HEK293T (cell line): ENCODE measurements around the gene OXSR1.

Source experiments
- BHLHE40 ChIP-seq: fragments of 450-650 bp; IDR thresholded peaks from 2 replicates; pipeline ENCODE4 v1.6.1; 2016; ENCODE audit warnings: mild to moderate bottlenecking, moderate library complexity, borderline replicate concordance
- LEF1 ChIP-seq: fragments of 450-650 bp; IDR thresholded peaks from 2 replicates; pipeline ENCODE4 v1.6.1; 2017; ENCODE audit warnings: mild to moderate bottlenecking, borderline replicate concordance

GRCh38 chr3:38143511-38143910 lies 21.8 kb upstream of the OXSR1 start:
- TF ChIP-seq BHLHE40 (no peak), LEF1 (no peak)
